Stimulated activated CD4-positive, alpha-beta T cell treated with anti-CD3 and anti-CD28 coated beads, TNF-alpha, amount 100 ng/mL, for 48 hours (primary cell): ENCODE measurements around the gene LCN12.

ENCODE experiments used
- DNase-seq, 3 donors: peaks; one replicate each; pipeline ENCODE4 v3.0.0-alpha.2; 2020; ENCODE audit warnings: low read depth in 3 of 3

The LCN12 gene

GRCh38 chr9:136927343-136928271 lies 24.5 kb upstream of the LCN12 start:
- DNase-seq = no peak

- no peak for DNase-seq
Observed at GRCh38 chr9:136928591-136928990, 23.5 kb upstream of the LCN12 start.

GRCh38 chr9:136930014-136930413 lies 22.1 kb upstream of the LCN12 start:
- DNase-seq = no peak

GRCh38 chr9:136931611-136932130 lies 20.4 kb upstream of the LCN12 start:
- no peak for DNase-seq

DNA sequence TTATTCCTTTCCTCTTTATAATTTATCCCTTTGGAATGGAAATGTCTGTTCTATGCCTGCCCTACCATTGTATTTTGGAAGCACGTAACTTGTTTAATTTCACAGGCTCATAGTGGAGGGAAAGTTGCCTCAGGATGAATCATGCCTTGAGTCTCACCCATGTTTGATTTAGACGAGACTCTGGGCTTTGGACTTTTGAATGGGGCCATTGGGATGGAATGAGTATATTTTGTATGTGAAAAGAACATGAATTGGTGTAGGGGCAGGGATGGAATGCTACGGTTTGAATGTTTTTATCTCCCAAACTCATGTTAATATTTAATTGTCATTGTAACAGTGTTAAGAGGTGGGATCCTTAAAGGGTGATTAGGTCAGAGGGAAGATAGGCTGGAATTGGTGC lies 17.8 kb upstream of the LCN12 start:
- no peak for DNase-seq

DNA sequence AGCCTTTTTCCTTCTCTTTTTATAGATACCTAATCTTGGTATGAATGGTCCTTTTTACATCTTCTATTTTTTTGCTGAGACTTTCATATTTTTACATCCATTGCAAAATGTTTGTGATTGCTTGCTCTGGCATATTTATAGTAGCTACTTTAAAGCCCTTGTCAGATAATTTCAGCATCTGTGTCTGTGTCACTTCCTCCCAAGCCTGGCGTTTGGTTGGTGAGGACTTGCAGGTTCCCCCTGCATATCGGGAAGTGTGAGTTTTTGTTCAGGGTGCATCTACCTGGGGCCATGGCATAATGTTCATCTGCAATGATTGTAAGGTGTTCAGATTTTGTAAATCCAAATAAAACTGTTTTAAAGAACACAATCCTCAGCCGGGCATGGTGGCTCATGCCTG lies 16.4 kb upstream of the LCN12 start:
- DNase-seq = no peak

GRCh38 chr9:136936645-136937170 lies 15.4 kb upstream of the LCN12 start:
- no peak for DNase-seq

- no peak for DNase-seq
Observed at GRCh38 chr9:136937186-136938001, 14.7 kb upstream of the LCN12 start.

GRCh38 chr9:136939431-136939995 lies 12.6 kb upstream of the LCN12 start:
- no peak for DNase-seq

GRCh38 chr9:136939996-136940525 lies 12.0 kb upstream of the LCN12 start:
- DNase-seq = no peak

- DNase-seq = no peak
Observed at GRCh38 chr9:136940526-136941230, 11.4 kb upstream of the LCN12 start.

- no peak for DNase-seq
Observed at GRCh38 chr9:136941231-136942111, 10.6 kb upstream of the LCN12 start.

- DNase-seq = no peak
Observed at GRCh38 chr9:136942112-136942880, 9.8 kb upstream of the LCN12 start.

DNA sequence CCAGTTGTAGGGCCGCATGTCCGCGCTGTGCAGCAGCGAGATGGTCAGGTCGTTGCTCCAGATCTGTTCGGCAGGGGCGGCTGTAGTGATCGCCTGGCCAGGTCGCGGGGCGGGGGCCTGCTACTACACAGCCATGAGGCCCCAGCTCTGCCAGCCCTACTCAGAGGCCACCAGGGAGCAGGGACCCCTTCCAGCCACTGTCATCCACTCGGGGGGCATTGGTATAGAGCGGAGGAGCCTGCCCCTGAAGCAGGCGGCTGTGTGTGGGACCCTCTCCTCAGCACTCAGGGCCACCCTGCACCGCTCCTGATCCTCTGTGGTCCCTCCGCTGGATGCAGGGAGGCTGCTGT lies 9.2 kb upstream of the LCN12 start:
- no peak for DNase-seq

DNA sequence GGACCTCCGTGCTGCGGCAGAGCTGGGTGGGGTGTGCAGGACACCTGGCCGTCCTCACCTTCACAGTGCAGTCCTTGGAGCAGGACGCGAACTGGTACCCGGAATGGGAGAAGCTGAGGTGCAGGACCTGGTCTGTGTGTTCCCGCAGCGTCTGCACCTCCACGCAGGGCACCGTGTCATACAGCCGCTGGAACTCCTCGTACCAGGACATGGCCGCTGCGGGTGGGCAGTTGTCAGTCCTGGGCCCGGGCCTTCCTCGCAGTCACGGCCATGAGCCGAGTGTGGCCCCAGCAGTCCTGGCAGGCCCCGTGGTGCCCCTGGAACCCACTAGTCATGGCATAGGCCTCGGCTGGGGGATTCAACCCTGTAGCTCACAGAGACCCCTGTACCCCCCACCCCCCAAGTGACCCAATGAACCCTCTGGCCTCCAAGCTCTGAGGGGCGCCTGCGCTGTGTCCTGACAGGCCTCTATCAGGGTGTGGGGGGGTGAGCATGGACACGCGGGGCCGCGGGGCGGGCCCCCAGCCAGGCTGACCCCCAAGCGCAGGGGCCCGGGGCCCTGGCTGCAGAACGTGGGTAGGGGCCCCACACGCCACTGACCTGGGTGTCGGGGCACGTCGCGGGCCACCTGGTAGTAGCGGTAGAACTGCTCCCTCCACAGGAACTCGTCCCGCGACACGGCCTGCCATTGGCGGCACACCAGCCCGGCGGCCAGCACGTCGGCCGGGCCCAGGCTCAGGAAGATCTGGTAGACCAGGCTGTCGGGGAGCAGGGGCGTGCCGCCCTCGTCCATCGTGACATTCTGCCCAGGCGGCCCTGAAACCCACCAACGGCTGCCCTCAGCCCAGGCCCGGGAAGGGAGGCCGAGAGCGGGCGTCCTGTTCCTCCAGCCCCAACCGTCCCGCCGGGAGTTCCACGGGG lies 8.5 kb upstream of the LCN12 start:
- DNase-seq = peak in 1 of 3 donors; percentile 31

- DNase-seq = peak in 1 of 3 donors; percentile 21
Observed at GRCh38 chr9:136944212-136944518, 7.9 kb upstream of the LCN12 start.

- peak; percentile 89 to 92 (median 91) for DNase-seq
Observed at GRCh38 chr9:136944519-136945332, 7.3 kb upstream of the LCN12 start, which contains the start of the genes C8G and FBXW5. C8G (plus strand) TSS chr9:136945243; CDS start chr9:136945321, 78 bp downstream. FBXW5 (minus strand) TSS chr9:136944738; CDS start chr9:136944083, 655 bp downstream.
